Endothelial cell of umbilical vein (primary cell): Measurements from ENCODE around the gene L3MBTL4. TPM values are rescaled to one million over a fixed set of nuclear protein-coding genes. Genes with fewer than 3 reads are reported as not detected.

Experiments
- BruUV-seq: library from RNA; stranded (reverse); fragments of 400-500 nt; replicated peaks from 2 replicates; lab custom pipeline; 2021; lab: Mats Ljungman, UMichigan
- CTCF ChIA-PET: fragments of 300-600, 350-600 bp; sonication (Branson Sonifier 250); formaldehyde crosslinking; loops from one replicate; lab custom pipeline; 2021; ENCODE audit warnings: antibody characterized with exemption, inconsistent platforms; lab: Charles Lee
- POLR2A ChIA-PET: fragments of 300-600, 350-600 bp; sonication (Branson Sonifier 250); formaldehyde crosslinking; loops from one replicate; lab custom pipeline; 2021; ENCODE audit warnings: antibody characterized with exemption, inconsistent platforms; lab: Charles Lee
- DNase-seq: peaks from one replicate; pipeline ENCODE4 v3.0.0-alpha.2; 2011; ENCODE audit warnings: low read depth, low spot score
- FAIRE-seq: peaks from 2 replicates; lab custom pipeline; 2011; peaks lifted over from hg19 to GRCh38; lab: Jason Lieb, UNC
- H2AFZ ChIP-seq: 2 replicates; pipeline ENCODE4 v1.6.0; 2012; ENCODE audit warnings: low read depth, low read length, control low read depth, inconsistent platforms
- H3K27ac ChIP-seq: 2 replicates; pipeline ENCODE4 v1.5.1; 2011; ENCODE audit warnings: low read depth, mild to moderate bottlenecking, control low read depth, low read length, moderate library complexity; ENCODE audit not compliant: insufficient read depth
- H3K27me3 ChIP-seq, 2 experiments: 2 replicates each; pipeline versions ENCODE4 v1.6.0 to v1.6.1; 2011; ENCODE audit warnings: low read length in 2 of 2, mixed read lengths in 1 of 2; ENCODE audit not compliant: control insufficient read depth in 2 of 2, insufficient read depth in 2 of 2
- H3K36me3 ChIP-seq, 2 experiments: 2 replicates in 1 of 2; 3 replicates in 1 of 2; pipeline ENCODE4 v1.5.1; 2011; ENCODE audit warnings: low read length in 2 of 2, mild to moderate bottlenecking in 1 of 2, moderate library complexity in 1 of 2; ENCODE audit not compliant: control insufficient read depth in 2 of 2, insufficient read depth in 2 of 2; ENCODE audit errors: extremely low read depth in 1 of 2
- H3K4me1 ChIP-seq: 3 replicates; pipeline ENCODE4 v1.5.1; 2011; ENCODE audit warnings: mild to moderate bottlenecking, low read length; ENCODE audit not compliant: control insufficient read depth, insufficient read depth; ENCODE audit errors: extremely low read depth
- H3K4me2 ChIP-seq: 2 replicates; pipeline ENCODE4 v1.6.1; 2011; ENCODE audit warnings: low read length, control low read depth, mixed read lengths; ENCODE audit not compliant: insufficient read depth
- H3K4me3 ChIP-seq, 3 experiments: fragments of 200-600 bp in 1 of 3; sonication (generic), shearing (Covaris generic) in 1 of 3; replicated peaks in 1 of 3; 2 replicates each; pipeline ENCODE4 v1.5.1; 2011 to 2016; ENCODE audit warnings: control low read depth in 3 of 3, low read length in 3 of 3, mild to moderate bottlenecking in 2 of 3, inconsistent platforms in 1 of 3, low read depth in 1 of 3, moderate library complexity in 1 of 3; ENCODE audit not compliant: insufficient read depth in 1 of 3
- H3K79me2 ChIP-seq: 2 replicates; pipeline ENCODE4 v1.6.0; 2012; ENCODE audit warnings: low read length, inconsistent platforms; ENCODE audit not compliant: control insufficient read depth, insufficient read depth
- H3K9ac ChIP-seq: replicated peaks from 2 replicates; pipeline ENCODE3; 2011; ENCODE audit warnings: low read length, control low read depth; ENCODE audit not compliant: insufficient read depth; ENCODE audit errors: extremely low read depth
- H3K9me1 ChIP-seq: replicated peaks from 3 replicates; pipeline ENCODE4 v1.6.0; 2011; ENCODE audit warnings: mild to moderate bottlenecking, low read length; ENCODE audit not compliant: control insufficient read depth, insufficient read depth; ENCODE audit errors: extremely low read depth
- H3K9me3 ChIP-seq: replicated peaks from 2 replicates; pipeline ENCODE4 v1.5.1; 2012; ENCODE audit warnings: low read length, inconsistent platforms; ENCODE audit not compliant: control insufficient read depth, insufficient read depth
- H4K20me1 ChIP-seq: replicated peaks from 2 replicates; pipeline ENCODE3; 2011; ENCODE audit warnings: mild to moderate bottlenecking, low read length; ENCODE audit not compliant: control insufficient read depth, insufficient read depth; ENCODE audit errors: extremely low read depth
- EZH2 ChIP-seq: IDR thresholded peaks from 2 replicates; pipeline ENCODE4 v1.6.1; 2012; ENCODE audit warnings: borderline replicate concordance, low read depth, mild to moderate bottlenecking, moderate library complexity, low read length, inconsistent platforms; ENCODE audit not compliant: severe bottlenecking
- FOS ChIP-seq: IDR thresholded peaks from 2 replicates; pipeline ENCODE4 v1.6.1; 2011; ENCODE audit warnings: mild to moderate bottlenecking, low read length, moderate library complexity, borderline replicate concordance; ENCODE audit not compliant: insufficient read depth
- GATA2 ChIP-seq: IDR thresholded peaks from 2 replicates; pipeline ENCODE4 v1.7.0; 2011; ENCODE audit warnings: low read depth, mild to moderate bottlenecking, moderate library complexity, mixed read lengths, low read length; ENCODE audit not compliant: insufficient read length, insufficient read depth
- JUN ChIP-seq: IDR thresholded peaks from 2 replicates; pipeline ENCODE4 v1.6.1; 2011; ENCODE audit warnings: borderline replicate concordance, low read depth; ENCODE audit not compliant: insufficient read length, insufficient read depth
- MYC ChIP-seq: IDR thresholded peaks from one replicate; pipeline ENCODE4 v1.6.1; 2011; ENCODE audit warnings: mild to moderate bottlenecking, low read depth, low read length
- POLR2A ChIP-seq: IDR thresholded peaks from 2 replicates; pipeline ENCODE4 v1.6.1; 2012; ENCODE audit warnings: low read depth, mild to moderate bottlenecking, control low read depth, low read length
- POLR2AphosphoS5 ChIP-seq: IDR thresholded peaks from 2 replicates; pipeline ENCODE4 v1.6.1; 2012; ENCODE audit warnings: low read depth, mild to moderate bottlenecking, control low read depth, low read length, moderate library complexity; ENCODE audit not compliant: insufficient read depth
- dilution Hi-C: fragments of 300-500 bp; cut with MboI; formaldehyde crosslinking; loops from one replicate; pipeline ENCODE4 v1.15.0; 2019; ENCODE audit warnings: low sequenced_read_pairs; ENCODE audit not compliant: extremely low pct_ligation_motif_present
- intact Hi-C: fragments of 100-400 bp; cut with micrococcal nuclease; formaldehyde crosslinking; loops from one replicate; pipeline ENCODE4 v1.10.0; 2022
- polyA plus RNA-seq, 4 experiments: library from polyadenylated mRNA; depleted of rRNA in 3 of 4; stranded (reverse) in 3 of 4; unstranded in 1 of 4; fragments of >200 nt; gene quantifications; 2 replicates each; pipeline versions ENCODE4 v1.2.1 to v1.2.3, GENCODE V29; 2011 to 2012; ENCODE audit warnings: missing spikeins in 1 of 4
- total RNA-seq: library from RNA; stranded (reverse); gene quantifications from 2 replicates; pipeline ENCODE4 v1.2.3, GENCODE V29; 2021
- TF ChIP-seq, protein P1 (sequence below): IDR thresholded peaks from 2 replicates; pipeline ENCODE4 v1.6.1; 2011; ENCODE audit not compliant: insufficient read depth, insufficient read length
- TF ChIP-seq, protein P2 (sequence below), 2 donors: IDR thresholded peaks; 1 replicate in 1 of 2; 2 replicates in 1 of 2; pipeline ENCODE4 v1.5.1; 2011; ENCODE audit warnings: low read length in 2 of 2, mild to moderate bottlenecking in 2 of 2, moderate library complexity in 2 of 2, control low read depth in 1 of 2, inconsistent platforms in 1 of 2, low read depth in 1 of 2; ENCODE audit not compliant: insufficient read depth in 1 of 2; ENCODE audit errors: extremely low read depth in 1 of 2

L3MBTL4 gene
- total and polyA plus RNA-seq, 2 donors (not counting 3 experiments of a cell fraction or from before 2014, with no cell fraction given) = 0.80 TPM; not detected in 1

DNA sequence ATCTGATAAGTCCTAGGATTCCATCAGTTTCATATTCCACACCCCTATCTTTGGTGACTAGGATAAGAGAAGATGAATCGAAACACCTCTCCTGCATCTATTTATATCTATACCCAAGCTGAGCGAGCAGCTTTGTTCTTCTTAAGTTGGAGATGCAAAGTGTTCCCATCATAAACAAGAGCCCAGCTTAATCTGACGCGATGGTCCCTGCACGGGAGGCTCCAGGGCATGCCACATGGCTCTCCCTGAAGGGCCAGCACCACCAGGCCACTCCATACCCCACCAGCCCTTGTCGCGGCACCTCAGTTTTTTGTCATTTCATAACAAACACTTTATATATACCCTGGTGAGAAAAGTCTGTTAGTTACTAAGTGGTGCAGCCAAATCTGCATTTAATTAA is 255.3 kb downstream of the L3MBTL4 start:
- no TSS peak for BruUV-seq
- dilution Hi-C loops = no loop called here

More for the DNA sequence above, 255.3 kb downstream of the L3MBTL4 start:
- Histone ChIP-seq H3K4me2 (no peak overlapping the region), H3K4me3 (no peak overlapping the region), H3K9me1 (no peaks in the 10 kb centered on the region), H3K27me3 (no peaks in the 10 kb centered on the region), H3K79me2 (no peaks in the 10 kb centered on the region), H2AFZ (no peak overlapping the region), H3K36me3 (no peaks in the 10 kb centered on the region), H4K20me1 (no peaks in the 10 kb centered on the region), H3K27ac (no peak overlapping the region), H3K9me3 (no peaks in the 10 kb centered on the region), H3K4me1 (no peaks in the 10 kb centered on the region), H3K9ac (no peak overlapping the region)
- TF ChIP-seq POLR2A = no peak
- no peak for TF ChIP-seq FOS
- no peak for TF ChIP-seq GATA2
- TF ChIP-seq, protein P1, sequence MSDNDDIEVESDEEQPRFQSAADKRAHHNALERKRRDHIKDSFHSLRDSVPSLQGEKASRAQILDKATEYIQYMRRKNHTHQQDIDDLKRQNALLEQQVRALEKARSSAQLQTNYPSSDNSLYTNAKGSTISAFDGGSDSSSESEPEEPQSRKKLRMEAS = no peak
- TF ChIP-seq, protein P2, sequence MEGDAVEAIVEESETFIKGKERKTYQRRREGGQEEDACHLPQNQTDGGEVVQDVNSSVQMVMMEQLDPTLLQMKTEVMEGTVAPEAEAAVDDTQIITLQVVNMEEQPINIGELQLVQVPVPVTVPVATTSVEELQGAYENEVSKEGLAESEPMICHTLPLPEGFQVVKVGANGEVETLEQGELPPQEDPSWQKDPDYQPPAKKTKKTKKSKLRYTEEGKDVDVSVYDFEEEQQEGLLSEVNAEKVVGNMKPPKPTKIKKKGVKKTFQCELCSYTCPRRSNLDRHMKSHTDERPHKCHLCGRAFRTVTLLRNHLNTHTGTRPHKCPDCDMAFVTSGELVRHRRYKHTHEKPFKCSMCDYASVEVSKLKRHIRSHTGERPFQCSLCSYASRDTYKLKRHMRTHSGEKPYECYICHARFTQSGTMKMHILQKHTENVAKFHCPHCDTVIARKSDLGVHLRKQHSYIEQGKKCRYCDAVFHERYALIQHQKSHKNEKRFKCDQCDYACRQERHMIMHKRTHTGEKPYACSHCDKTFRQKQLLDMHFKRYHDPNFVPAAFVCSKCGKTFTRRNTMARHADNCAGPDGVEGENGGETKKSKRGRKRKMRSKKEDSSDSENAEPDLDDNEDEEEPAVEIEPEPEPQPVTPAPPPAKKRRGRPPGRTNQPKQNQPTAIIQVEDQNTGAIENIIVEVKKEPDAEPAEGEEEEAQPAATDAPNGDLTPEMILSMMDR (IDR thresholded peaks at IDR 0.05; ENCODE audit: extremely low read depth in 1 of 2, insufficient read depth in 1 of 2, low read depth in 1 of 2, low read length in 2 of 2) = no peak
- TF ChIP-seq JUN = no peak
- no peak for TF ChIP-seq MYC
- TF ChIP-seq POLR2AphosphoS5 = no peak
- no peak for TF ChIP-seq EZH2
- POLR2A ChIA-PET = no interaction called here
- CTCF ChIA-PET = interaction anchor here (1.0 kb wide), 1 partner anchor 60 kb away, joined by 3 read pairs; no protein-coding TSS in a partner anchor
- intact Hi-C loops = no loop called here
- DNase-seq (no peak), FAIRE-seq (no peak)
